Activated CD8-positive, alpha-beta T cell treated with anti-CD3 and anti-CD28 coated beads for 36 hours (primary cell): ENCODE measurements around the gene SALL1. TPM values are rescaled to one million over a fixed set of nuclear protein-coding genes. Genes with fewer than 3 reads are reported as not detected.

ENCODE experiments used
- ATAC-seq: fragments of 200-7000 bp; cut with Tn5 transposase; one replicate; pipeline ENCODE4 v1.10.0; 2021; ENCODE audit warnings: mild to moderate bottlenecking, moderate library complexity
- CTCF ChIA-PET: fragments of 350-600 bp; sonication (Branson Sonifier 250); formaldehyde crosslinking; loops from one replicate; lab custom pipeline; 2021; ENCODE audit warnings: antibody characterized with exemption; lab: Charles Lee
- POLR2A ChIA-PET: fragments of 350-600 bp; sonication (Branson Sonifier 250); formaldehyde crosslinking; loops from one replicate; lab custom pipeline; 2021; ENCODE audit warnings: antibody characterized with exemption; lab: Charles Lee
- DNase-seq: peaks from one replicate; pipeline ENCODE4 v3.0.0-alpha.2; 2020
- H3K27ac Mint-ChIP-seq: one replicate; pipeline ENCODE4 v1.8.0; 2021; ENCODE audit warnings: mild to moderate bottlenecking, mixed read lengths
- H3K27me3 Mint-ChIP-seq: one replicate; pipeline ENCODE4 v1.8.0; 2021; ENCODE audit warnings: mixed read lengths
- H3K36me3 Mint-ChIP-seq: one replicate; pipeline ENCODE4 v1.8.0; 2021; ENCODE audit warnings: low read depth, mixed read lengths
- H3K4me1 Mint-ChIP-seq: one replicate; pipeline ENCODE4 v1.8.0; 2021; ENCODE audit warnings: low read depth, mixed read lengths
- H3K4me3 Mint-ChIP-seq: one replicate; pipeline ENCODE4 v1.8.0; 2021; ENCODE audit warnings: mild to moderate bottlenecking, moderate library complexity, mixed read lengths
- H3K9me3 Mint-ChIP-seq: one replicate; pipeline ENCODE4 v1.8.0; 2021; ENCODE audit warnings: mixed read lengths
- intact Hi-C: fragments of 100-400 bp; cut with micrococcal nuclease; formaldehyde crosslinking; loops from one replicate; pipeline ENCODE4 v1.10.0; 2022
- total RNA-seq, 2 experiments: library from RNA; stranded (reverse); gene quantifications; one replicate each; pipeline ENCODE4 v1.2.3, GENCODE V29; 2021
- TF ChIP-seq, protein P1 (sequence below): fragments of 200-600 bp; IDR thresholded peaks from one replicate; pipeline ENCODE4 v1.8.0; 2022; ENCODE audit warnings: antibody characterized with exemption, mild to moderate bottlenecking

The SALL1 gene
- total RNA-seq: not detected

DNA sequence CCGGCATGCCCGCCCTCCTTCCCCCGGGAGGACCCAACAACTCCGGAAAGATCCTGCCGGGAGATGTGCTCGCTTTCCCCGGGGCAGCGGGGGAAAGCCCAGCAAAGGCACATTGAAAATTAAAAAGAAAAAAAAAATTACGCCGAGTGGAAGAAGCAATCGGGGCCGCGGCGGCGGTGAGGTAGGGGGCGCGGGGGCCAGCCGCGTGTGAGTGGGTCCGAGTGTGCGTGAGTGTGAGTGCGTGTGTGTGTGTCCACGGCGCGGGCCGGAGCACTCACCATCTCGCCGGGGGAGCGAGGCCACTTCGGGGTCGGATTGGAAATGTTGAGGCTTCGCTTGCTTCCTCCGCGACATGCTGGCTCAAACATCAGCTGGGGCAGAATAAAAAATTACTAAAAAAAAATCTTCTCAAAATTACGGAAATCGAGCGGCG is at the start of gene SALL1:
SALL1 (minus strand) TSS at position 383 of the 433 bp plus-strand sequence; CDS start at position 354, 29 bp downstream.
- H3K27ac Mint-ChIP-seq: no peak within 1 kb of the TSS
- CTCF ChIA-PET: no interaction called here
- H3K36me3 Mint-ChIP-seq: peaks cover 2% of the 10 kb centered on the region
- ATAC-seq: no peak
- TF ChIP-seq, protein P1, sequence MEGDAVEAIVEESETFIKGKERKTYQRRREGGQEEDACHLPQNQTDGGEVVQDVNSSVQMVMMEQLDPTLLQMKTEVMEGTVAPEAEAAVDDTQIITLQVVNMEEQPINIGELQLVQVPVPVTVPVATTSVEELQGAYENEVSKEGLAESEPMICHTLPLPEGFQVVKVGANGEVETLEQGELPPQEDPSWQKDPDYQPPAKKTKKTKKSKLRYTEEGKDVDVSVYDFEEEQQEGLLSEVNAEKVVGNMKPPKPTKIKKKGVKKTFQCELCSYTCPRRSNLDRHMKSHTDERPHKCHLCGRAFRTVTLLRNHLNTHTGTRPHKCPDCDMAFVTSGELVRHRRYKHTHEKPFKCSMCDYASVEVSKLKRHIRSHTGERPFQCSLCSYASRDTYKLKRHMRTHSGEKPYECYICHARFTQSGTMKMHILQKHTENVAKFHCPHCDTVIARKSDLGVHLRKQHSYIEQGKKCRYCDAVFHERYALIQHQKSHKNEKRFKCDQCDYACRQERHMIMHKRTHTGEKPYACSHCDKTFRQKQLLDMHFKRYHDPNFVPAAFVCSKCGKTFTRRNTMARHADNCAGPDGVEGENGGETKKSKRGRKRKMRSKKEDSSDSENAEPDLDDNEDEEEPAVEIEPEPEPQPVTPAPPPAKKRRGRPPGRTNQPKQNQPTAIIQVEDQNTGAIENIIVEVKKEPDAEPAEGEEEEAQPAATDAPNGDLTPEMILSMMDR: no peak
- no peak within 1 kb of the TSS for H3K4me3 Mint-ChIP-seq
- peaks cover 4% of the 10 kb centered on the region for H3K9me3 Mint-ChIP-seq
- H3K27me3 Mint-ChIP-seq: peaks cover 61% of the 10 kb centered on the region
- intact Hi-C loops: no loop called here
- H3K4me1 Mint-ChIP-seq: peaks cover 7% of the 10 kb centered on the region
- DNase-seq: no peak
- POLR2A ChIA-PET: no interaction called here

DNA sequence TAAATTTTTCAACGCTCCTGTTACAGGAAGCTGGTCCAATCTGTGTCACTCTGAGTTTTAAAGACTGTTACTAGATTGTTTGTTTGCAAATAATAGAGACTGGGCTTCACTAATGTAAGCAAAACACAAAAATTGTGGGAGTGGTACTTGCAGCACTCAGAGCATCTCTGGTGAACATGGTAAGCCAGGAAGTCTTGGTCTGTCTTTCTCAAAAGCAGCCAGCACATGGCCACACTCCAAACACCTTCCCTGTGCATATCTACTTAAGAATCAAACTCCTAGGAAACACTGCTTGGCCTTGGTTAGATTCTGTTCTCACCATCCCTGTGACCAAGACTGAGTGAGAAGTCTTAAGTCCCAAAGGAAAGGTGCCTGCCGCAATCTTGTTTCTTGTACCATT is 49.7 kb upstream of the SALL1 start:
- H3K4me3 Mint-ChIP-seq: no peak overlapping the region
- H3K27ac Mint-ChIP-seq: no peak overlapping the region
- DNase-seq: no peak
- no peaks in the 10 kb centered on the region for H3K4me1 Mint-ChIP-seq
- peaks cover 9% of the 10 kb centered on the region for H3K9me3 Mint-ChIP-seq
- ChIA-PET CTCF (no interaction called here), POLR2A (no interaction called here)
- no peaks in the 10 kb centered on the region for H3K27me3 Mint-ChIP-seq
- no peaks in the 10 kb centered on the region for H3K36me3 Mint-ChIP-seq
- TF ChIP-seq, protein P1: no peak
- no peak for ATAC-seq
- intact Hi-C loops: loop anchor here (10.0 kb wide), 1 partner anchor 64 kb away; no protein-coding TSS in a partner anchor

DNA sequence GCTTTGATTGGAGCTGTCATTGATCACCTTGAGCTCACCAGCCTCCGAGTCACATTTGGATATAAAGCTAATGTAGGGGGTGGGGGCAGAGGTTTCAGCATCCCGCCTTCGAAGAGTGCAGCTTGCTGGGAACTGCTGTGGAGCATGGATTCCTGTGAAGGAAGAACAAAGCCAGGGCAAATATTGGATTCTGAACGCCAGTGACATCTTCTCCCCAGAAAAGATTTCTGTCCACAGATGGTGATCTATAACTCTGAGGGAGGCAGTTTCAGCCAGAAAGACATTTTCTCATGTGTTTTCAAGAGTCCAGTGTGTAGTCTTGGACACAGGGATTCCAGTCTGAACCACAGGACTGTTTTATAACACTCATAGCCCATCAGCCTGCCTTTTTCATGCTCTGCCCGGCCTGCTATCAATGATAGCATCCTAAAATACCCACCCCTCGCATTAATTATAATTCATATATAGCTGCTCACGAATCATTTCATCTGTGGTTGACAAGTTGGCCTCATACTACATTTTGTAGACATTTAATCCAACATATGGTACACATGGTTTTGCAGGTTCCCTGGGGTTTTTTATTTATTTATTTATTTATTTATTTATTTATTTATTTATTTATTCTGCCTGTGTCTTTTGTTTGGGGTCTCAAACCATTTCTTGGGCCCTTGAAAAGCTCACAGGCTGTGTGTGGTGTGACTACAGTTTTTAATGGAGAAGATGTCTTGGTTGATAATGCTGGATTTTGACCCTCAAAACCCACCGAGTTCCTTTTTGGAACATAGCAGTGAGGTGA is 47.1 kb upstream of the SALL1 start:
- Mint-ChIP-seq H3K27ac (no peak overlapping the region), H3K9me3 (peaks cover 9% of the 10 kb centered on the region), H3K4me3 (no peak overlapping the region), H3K4me1 (no peaks in the 10 kb centered on the region), H3K36me3 (no peaks in the 10 kb centered on the region), H3K27me3 (no peaks in the 10 kb centered on the region)
- TF ChIP-seq, protein P1: no peak
- CTCF ChIA-PET: no interaction called here
- POLR2A ChIA-PET: interaction anchor here (1.0 kb wide), 1 partner anchor 18 kb away, joined by 3 read pairs; no protein-coding TSS in a partner anchor
- intact Hi-C loops: no loop called here
- DNase-seq (no peak), ATAC-seq (no peak)

DNA sequence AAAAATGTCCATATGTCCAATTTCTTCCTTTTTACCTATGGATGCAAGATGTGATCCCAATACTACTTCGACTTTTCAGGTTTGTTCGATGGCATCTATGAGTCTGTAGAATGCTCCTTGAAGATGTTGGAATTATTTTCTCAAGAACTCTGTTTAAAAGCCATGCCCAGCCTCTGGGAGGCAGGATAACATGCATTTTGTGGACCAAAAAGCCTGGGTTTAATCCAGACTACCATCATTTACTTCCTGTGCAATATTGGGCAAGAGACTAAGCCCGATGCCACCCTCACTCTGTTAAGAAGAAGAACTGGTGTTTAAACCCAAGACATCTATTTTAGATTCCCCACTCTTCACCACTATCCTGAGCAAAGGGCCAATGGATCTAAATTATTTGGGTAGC is 42.8 kb upstream of the SALL1 start:
- Mint-ChIP-seq H3K4me1 (no peaks in the 10 kb centered on the region), H3K4me3 (no peak overlapping the region), H3K27me3 (no peaks in the 10 kb centered on the region), H3K36me3 (no peaks in the 10 kb centered on the region), H3K27ac (no peak overlapping the region), H3K9me3 (peaks cover 2% of the 10 kb centered on the region)
- TF ChIP-seq, protein P1: no peak
- ATAC-seq (no peak), DNase-seq (no peak)
- POLR2A ChIA-PET: no interaction called here
- CTCF ChIA-PET: no interaction called here
- intact Hi-C loops: no loop called here

DNA sequence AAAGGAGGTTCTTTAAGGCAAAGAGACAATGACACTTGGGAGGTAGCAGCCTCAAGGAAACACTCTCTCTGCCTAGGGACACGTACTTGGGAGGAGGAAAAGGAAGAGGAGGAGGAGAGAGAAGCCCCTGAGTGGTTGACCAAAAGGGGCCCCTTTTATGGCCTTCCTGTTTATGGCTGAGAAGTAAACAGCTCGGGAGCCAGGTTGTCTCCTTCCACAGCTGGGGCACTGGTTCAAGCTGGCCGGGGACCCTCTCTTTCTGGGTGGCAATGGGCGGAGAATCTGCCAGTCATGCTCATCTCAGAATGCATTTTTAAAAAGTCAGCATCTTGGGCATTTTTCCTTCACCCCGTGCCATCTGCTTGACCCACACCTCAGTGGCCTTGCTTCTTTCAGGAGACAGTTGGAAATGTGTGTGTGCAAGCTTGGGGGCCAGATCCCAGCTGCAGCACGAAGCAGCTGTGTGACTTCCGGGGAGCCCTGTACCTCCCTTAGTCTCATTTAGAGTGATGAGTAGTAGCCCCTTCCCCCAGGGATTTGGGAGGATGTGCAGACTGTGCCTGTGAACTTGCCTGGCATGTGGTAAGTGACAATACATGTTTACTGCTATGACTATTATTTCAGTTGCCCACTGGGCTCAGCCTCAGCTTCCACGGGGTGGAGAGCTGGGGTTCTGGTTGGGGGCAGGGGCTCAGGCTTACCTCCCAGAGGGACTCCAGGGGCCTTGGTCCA is 33.8 kb upstream of the SALL1 start:
- Mint-ChIP-seq H3K9me3 (no peaks in the 10 kb centered on the region), H3K36me3 (no peaks in the 10 kb centered on the region), H3K27me3 (no peaks in the 10 kb centered on the region), H3K4me3 (no peak overlapping the region), H3K27ac (no peak overlapping the region), H3K4me1 (no peaks in the 10 kb centered on the region)
- DNase-seq (no peak), ATAC-seq (no peak)
- ChIA-PET POLR2A (interaction anchor here (0.6 kb wide), 1 partner anchor 22 kb away, joined by 4 read pairs; no protein-coding TSS in a partner anchor), CTCF (no interaction called here)
- TF ChIP-seq, protein P1: no peak
- intact Hi-C loops: no loop called here
